GM23248 (cell line): ENCODE data around the gene PLPPR4. TPM values are rescaled to one million over a fixed set of nuclear protein-coding genes. Genes with fewer than 3 reads are reported as not detected.
"Not testable (repeated sequence)": the region's sequence is repeated elsewhere in the genome, so short reads cannot be mapped to it uniquely, and the experiment has no call there.

ENCODE experiments used
- DNase-seq: peaks from one replicate; pipeline ENCODE4 v3.0.0-alpha.2; 2015
- H2AFZ ChIP-seq: fragments of 200-600 bp; sonication (generic); 2 replicates; pipeline ENCODE4 v1.6.1; 2016; ENCODE audit warnings: antibody characterized with exemption
- H3F3A ChIP-seq: fragments of 200-600 bp; sonication (generic); 2 replicates; pipeline ENCODE4 v1.6.1; 2016; ENCODE audit warnings: mild to moderate bottlenecking, antibody characterized with exemption, mixed run types; ENCODE audit not compliant: insufficient read depth
- H3K27ac ChIP-seq: fragments of 200-600 bp; sonication (generic); 2 replicates; pipeline ENCODE4 v1.5.1; 2016; ENCODE audit warnings: mild to moderate bottlenecking
- H3K27me3 ChIP-seq: fragments of 200-600 bp; sonication (generic); replicated peaks from 2 replicates; pipeline ENCODE4 v1.6.1; 2016; ENCODE audit warnings: mild to moderate bottlenecking; ENCODE audit not compliant: insufficient read depth
- H3K36me3 ChIP-seq: fragments of 200-600 bp; sonication (generic); 2 replicates; pipeline ENCODE4 v1.6.1; 2016; ENCODE audit warnings: low read depth, mild to moderate bottlenecking
- H3K4me1 ChIP-seq: fragments of 200-600 bp; sonication (generic); 2 replicates; pipeline ENCODE4 v1.6.1; 2016; ENCODE audit warnings: mild to moderate bottlenecking; ENCODE audit not compliant: insufficient read depth
- H3K4me2 ChIP-seq: fragments of 200-600 bp; sonication (generic); one replicate; pipeline ENCODE4 v1.6.1; 2016; ENCODE audit warnings: mild to moderate bottlenecking; ENCODE audit not compliant: unreplicated experiment
- H3K4me3 ChIP-seq: fragments of 200-600 bp; sonication (generic); 2 replicates; pipeline ENCODE4 v1.5.1; 2016; ENCODE audit warnings: mild to moderate bottlenecking
- H3K79me2 ChIP-seq: fragments of 200-600 bp; sonication (generic); 2 replicates; pipeline ENCODE4 v1.6.1; 2016; ENCODE audit warnings: mild to moderate bottlenecking; ENCODE audit not compliant: insufficient read depth
- H3K9ac ChIP-seq: fragments of 200-600 bp; sonication (generic); 2 replicates; pipeline ENCODE4 v1.6.1; 2016; ENCODE audit warnings: mild to moderate bottlenecking
- H3K9me2 ChIP-seq: fragments of 200-600 bp; sonication (generic); 2 replicates; pipeline ENCODE4 v1.6.1; 2016; ENCODE audit warnings: mixed run types, mild to moderate bottlenecking, moderate library complexity; ENCODE audit not compliant: insufficient read depth
- H3K9me3 ChIP-seq: fragments of 200-600 bp; sonication (generic); one replicate; pipeline ENCODE4 v1.6.1; 2017; ENCODE audit warnings: low read depth
- H4K20me1 ChIP-seq: fragments of 200-600 bp; sonication (generic); 2 replicates; pipeline ENCODE4 v1.6.0; 2016; ENCODE audit not compliant: insufficient read depth
- EZH2 ChIP-seq: fragments of 200-600 bp; sonication (generic); IDR thresholded peaks from 2 replicates; pipeline ENCODE4 v1.6.1; 2018; ENCODE audit warnings: antibody characterized with exemption, mild to moderate bottlenecking; ENCODE audit not compliant: insufficient read depth, poor library complexity, severe bottlenecking
- EZH2phosphoT487 ChIP-seq: fragments of 200-600 bp; sonication (generic); IDR thresholded peaks from 2 replicates; pipeline ENCODE4 v1.6.1; 2018; ENCODE audit warnings: antibody characterized with exemption, moderate library complexity, mild to moderate bottlenecking, low read depth; ENCODE audit not compliant: insufficient read depth
- WGBS, 2 experiments: methylation state at CpG; one replicate each; pipeline ENCODE4 v1.1.6; 2015 to 2017; ENCODE audit warnings: low lambda C conversion rate in 2 of 2, low coverage in 1 of 2; ENCODE audit errors: missing lambda C conversion rate in 2 of 2; 5-methylcytosine and 5-hydroxymethylcytosine counted together
- in situ Hi-C: fragments of 300-500 bp; cut with MboI; formaldehyde crosslinking; loops from 2 replicates; pipeline ENCODE4 v1.15.0; 2020
- polyA plus RNA-seq: library from polyadenylated mRNA; unstranded; fragments of >200 nt; fragmentation: Nextera tagmentation; extraction: Ambion mirVana; gene quantifications from 2 replicates; pipeline ENCODE4 v1.2.1, GENCODE V29; 2016
- total RNA-seq: library from RNA; depleted of rRNA; stranded (reverse); fragments of >200 nt; shearing (Covaris generic); gene quantifications from 2 replicates; pipeline ENCODE4 v1.2.3, GENCODE V29; 2014

PLPPR4 gene
- total and polyA plus RNA-seq, 2 experiments from 2014 or later, result 0.79 to 1.7 TPM

DNA sequence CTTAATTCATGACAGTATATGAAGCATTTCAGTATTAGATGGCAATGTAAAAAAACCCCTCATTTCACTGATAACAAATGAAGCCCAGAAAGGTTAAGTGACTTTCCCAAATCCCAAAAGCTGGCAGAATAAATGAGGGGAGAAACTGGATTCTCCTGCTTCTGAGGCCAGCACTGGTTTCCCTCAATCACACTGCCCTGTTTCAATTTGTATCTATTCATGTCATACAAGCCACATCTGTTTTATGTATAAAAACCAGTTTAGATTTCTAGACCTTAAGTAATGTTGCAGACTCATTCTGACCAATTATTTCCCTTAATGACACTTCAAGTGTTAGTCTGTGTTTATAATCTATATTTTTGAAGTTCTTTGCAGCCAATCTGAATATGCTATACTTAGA, 16.8 kb downstream of the PLPPR4 start:
- Histone ChIP-seq H3K27me3 (no peaks in the 10 kb centered on the region), H3K4me1 (no peaks in the 10 kb centered on the region), H2AFZ (no peak overlapping the region), H3K79me2 (no peaks in the 10 kb centered on the region), H3F3A (no peaks in the 10 kb centered on the region), H4K20me1 (0 out of 2 replicates have a peak, but pooled peaks cover 4% of the 10 kb centered on the region), H3K9ac (no peak overlapping the region), H3K27ac (no peak overlapping the region), H3K4me2 (no peak overlapping the region), H3K9me2 (no peaks in the 10 kb centered on the region), H3K36me3 (no peaks in the 10 kb centered on the region), H3K9me3 (peaks cover 4% of the 10 kb centered on the region), H3K4me3 (no peak overlapping the region)
- no peak for DNase-seq
- TF ChIP-seq EZH2, result no peak
- in situ Hi-C loops, result no loop called here

DNA sequence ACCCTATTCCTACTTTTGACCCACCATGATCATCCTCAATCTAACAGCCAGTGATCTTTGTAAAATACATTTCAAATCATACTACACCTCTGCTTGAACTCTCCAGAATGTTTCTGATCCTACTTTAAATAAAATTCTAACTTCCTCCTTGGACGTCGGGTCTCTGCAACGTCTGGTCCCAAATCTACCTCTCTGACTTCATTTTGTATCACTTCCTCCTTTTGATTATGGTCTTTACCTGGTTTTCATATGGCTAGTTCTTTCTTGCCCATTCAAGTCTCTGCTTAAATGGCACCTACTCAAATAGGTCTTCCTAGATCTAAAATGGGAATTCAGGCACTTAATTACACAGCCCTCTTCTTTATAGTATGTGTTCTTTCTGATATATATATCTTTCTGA, 18.2 kb downstream of the PLPPR4 start:
- Histone ChIP-seq H3K4me2 (no peak overlapping the region), H4K20me1 (0 out of 2 replicates have a peak, but pooled peaks cover 4% of the 10 kb centered on the region), H3K4me3 (no peak overlapping the region), H3K4me1 (no peaks in the 10 kb centered on the region), H3K79me2 (no peaks in the 10 kb centered on the region), H3K36me3 (no peaks in the 10 kb centered on the region), H3K27me3 (no peaks in the 10 kb centered on the region), H3K27ac (no peak overlapping the region), H3F3A (no peaks in the 10 kb centered on the region), H3K9ac (no peak overlapping the region), H2AFZ (no peak overlapping the region), H3K9me2 (no peaks in the 10 kb centered on the region), H3K9me3 (no peaks in the 10 kb centered on the region)
- TF ChIP-seq EZH2phosphoT487 (no peak), EZH2 (no peak)
- no peak for DNase-seq
- in situ Hi-C loops, result no loop called here
- WGBS, 2 experiments, result 29% methylated on average over 3 of the region's 3 CpGs

DNA sequence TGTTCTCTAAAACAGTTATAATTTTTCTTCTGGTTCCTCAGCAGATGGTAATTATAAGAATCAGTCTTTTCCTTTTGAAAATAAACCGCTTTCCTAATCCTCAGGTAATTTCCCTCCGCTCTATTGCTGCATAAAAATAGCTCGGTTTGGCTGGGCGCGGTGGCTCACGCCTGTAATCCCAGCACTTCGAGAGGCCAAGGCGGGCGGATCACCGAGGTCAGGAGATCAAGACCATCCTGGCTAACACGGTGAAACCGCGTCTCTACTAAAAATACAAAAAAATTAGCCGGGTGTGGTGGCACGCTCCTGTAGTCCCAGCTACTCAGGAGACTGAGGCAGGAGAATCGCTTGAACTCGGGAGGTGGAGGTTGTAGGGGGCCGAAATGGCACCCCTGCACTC, 19.2 kb downstream of the PLPPR4 start:
- H3K27ac ChIP-seq, H3K9me2 ChIP-seq, H3K9me3 ChIP-seq, H3K4me3 ChIP-seq, H3K4me2 ChIP-seq, H3K4me1 ChIP-seq, H3K36me3 ChIP-seq, H3K79me2 ChIP-seq, DNase-seq, H2AFZ ChIP-seq, H3F3A ChIP-seq, in situ Hi-C loops, H3K27me3 ChIP-seq, H3K9ac ChIP-seq, H4K20me1 ChIP-seq: not testable (repeated sequence)
- 76 to 77% methylated on average over 18 of the region's 18 CpGs for WGBS, 2 experiments

DNA sequence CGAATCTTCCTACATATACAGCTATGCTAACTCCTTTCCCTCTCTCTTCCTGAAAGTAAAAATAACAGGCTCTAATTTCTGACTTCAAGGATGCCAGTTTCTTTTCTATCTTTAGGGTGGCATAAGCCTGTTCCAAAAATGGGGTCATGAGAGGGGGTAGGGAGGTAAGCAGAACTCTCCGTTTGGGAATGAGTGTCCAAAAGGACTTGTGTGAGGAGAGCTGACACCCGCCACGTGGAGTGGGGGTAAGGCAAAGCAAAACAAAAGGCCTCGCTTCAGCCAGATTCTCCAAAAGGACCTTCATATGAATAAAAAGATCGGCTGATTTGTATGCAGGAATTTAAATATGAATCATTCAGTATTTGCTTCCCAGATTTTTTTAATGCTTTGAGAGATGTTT, 28.6 kb downstream of the PLPPR4 start:
- no peaks in the 10 kb centered on the region for H4K20me1 ChIP-seq
- no peaks in the 10 kb centered on the region for H3F3A ChIP-seq
- H2AFZ ChIP-seq, result peak overlapping the region; percentile 33; the same call in 1 of the 2 replicates
- no peak for DNase-seq
- no peak overlapping the region for H3K4me3 ChIP-seq
- H3K27me3 ChIP-seq, result no peaks in the 10 kb centered on the region
- no peaks in the 10 kb centered on the region for H3K9me3 ChIP-seq
- H3K27ac ChIP-seq, result no peak overlapping the region
- no peaks in the 10 kb centered on the region for H3K36me3 ChIP-seq
- 54 to 57% methylated on average over 6 of the region's 6 CpGs for WGBS, 2 experiments
- TF ChIP-seq EZH2 (no peak), EZH2phosphoT487 (no peak)
- no peak overlapping the region for H3K9ac ChIP-seq
- no peaks in the 10 kb centered on the region for H3K9me2 ChIP-seq
- in situ Hi-C loops, result no loop called here
- H3K4me1 ChIP-seq, result no peaks in the 10 kb centered on the region
- no peak overlapping the region for H3K4me2 ChIP-seq
- no peaks in the 10 kb centered on the region for H3K79me2 ChIP-seq

DNA sequence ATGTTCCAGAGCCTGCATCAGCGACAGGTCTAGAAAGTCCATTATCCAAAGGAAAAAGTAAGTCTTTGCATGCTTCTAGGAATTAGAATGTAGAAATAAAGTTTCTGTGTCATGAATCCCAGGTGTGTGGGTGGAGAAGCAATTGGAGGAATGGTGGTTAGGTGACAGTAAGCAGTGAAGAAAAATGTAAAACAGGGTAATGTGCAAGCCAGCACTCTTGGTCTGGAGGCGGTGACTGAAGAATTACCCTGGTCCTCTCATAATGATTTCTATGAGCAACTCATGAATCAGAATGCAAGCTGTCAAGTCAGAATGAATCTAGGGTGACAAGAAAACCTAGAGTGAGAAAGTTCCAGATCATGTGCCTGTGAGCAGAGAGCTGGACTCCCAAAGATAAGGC, 33.6 kb downstream of the PLPPR4 start:
- H3K9me3 ChIP-seq, result no peaks in the 10 kb centered on the region
- no peak overlapping the region for H3K4me3 ChIP-seq
- H2AFZ ChIP-seq, result no peak overlapping the region
- no peaks in the 10 kb centered on the region for H4K20me1 ChIP-seq
- TF ChIP-seq EZH2, result no peak
- no peak for TF ChIP-seq EZH2phosphoT487
- no peaks in the 10 kb centered on the region for H3K4me1 ChIP-seq
- H3K27ac ChIP-seq, result no peak overlapping the region
- H3K27me3 ChIP-seq, result no peaks in the 10 kb centered on the region
- DNase-seq, result no peak
- in situ Hi-C loops, result no loop called here
- H3K9ac ChIP-seq, result no peak overlapping the region
- WGBS, 2 experiments, result 88% methylated on average over 2 of the region's 2 CpGs
- H3F3A ChIP-seq, result no peaks in the 10 kb centered on the region
- no peaks in the 10 kb centered on the region for H3K9me2 ChIP-seq
- no peaks in the 10 kb centered on the region for H3K36me3 ChIP-seq
- no peaks in the 10 kb centered on the region for H3K79me2 ChIP-seq
- no peak overlapping the region for H3K4me2 ChIP-seq
